Smooth muscle cell (in vitro differentiated cells): Measurements from ENCODE around the gene SLBP. TPM values are rescaled to one million over a fixed set of nuclear protein-coding genes. Genes with fewer than 3 reads are reported as not detected.

ENCODE experiments used
- DNase-seq: peaks from one replicate; lab custom pipeline; 2025; ENCODE audit not compliant: unreplicated experiment; lab: John Stamatoyannopoulos, UW
- H2AFZ ChIP-seq: fragments of 200-600 bp; sonication (generic); 2 replicates; pipeline ENCODE4 v1.6.0; 2016; ENCODE audit warnings: antibody characterized with exemption, low read depth, mild to moderate bottlenecking
- H3F3A ChIP-seq: fragments of 200-600 bp; sonication (generic); 2 replicates; pipeline ENCODE4 v1.6.0; 2017; ENCODE audit warnings: antibody characterized with exemption, low read depth
- H3K27ac ChIP-seq: fragments of 200-600 bp; sonication (generic); 2 replicates; pipeline ENCODE4 v1.5.1; 2016; ENCODE audit warnings: low read depth, mild to moderate bottlenecking
- H3K27me3 ChIP-seq: fragments of 200-600 bp; sonication (generic); 2 replicates; pipeline ENCODE4 v1.6.1; 2016; ENCODE audit warnings: low read depth, mild to moderate bottlenecking
- H3K36me3 ChIP-seq: fragments of 200-600 bp; sonication (generic); 2 replicates; pipeline ENCODE4 v1.5.1; 2016; ENCODE audit warnings: low read depth
- H3K4me1 ChIP-seq: fragments of 200-600 bp; sonication (generic); 2 replicates; pipeline ENCODE4 v1.5.1; 2016; ENCODE audit warnings: low read depth
- H3K4me2 ChIP-seq: fragments of 200-600 bp; sonication (generic); 2 replicates; pipeline ENCODE4 v1.6.0; 2016; ENCODE audit warnings: mild to moderate bottlenecking
- H3K4me3 ChIP-seq: fragments of 200-600 bp; sonication (generic); 2 replicates; pipeline ENCODE4 v1.5.1; 2016; ENCODE audit warnings: mild to moderate bottlenecking
- H3K79me2 ChIP-seq: fragments of 200-600 bp; sonication (generic); 2 replicates; pipeline ENCODE4 v1.6.0; 2016; ENCODE audit warnings: low read depth, mild to moderate bottlenecking
- H3K9ac ChIP-seq: fragments of 200-600 bp; sonication (generic); 2 replicates; pipeline ENCODE4 v1.6.0; 2016; ENCODE audit warnings: low read depth
- H3K9me3 ChIP-seq: fragments of 200-600 bp; sonication (generic); replicated peaks from 2 replicates; pipeline ENCODE4 v1.5.1; 2016; ENCODE audit warnings: low read depth
- H4K20me1 ChIP-seq: fragments of 200-600 bp; sonication (generic); 2 replicates; pipeline ENCODE4 v1.6.0; 2016; ENCODE audit warnings: low read depth
- CTCF ChIP-seq: fragments of 200-600 bp; sonication (generic); IDR thresholded peaks from 2 replicates; pipeline ENCODE4 v1.5.1; 2017; ENCODE audit warnings: borderline replicate concordance, mild to moderate bottlenecking, antibody characterized with exemption; ENCODE audit not compliant: insufficient read depth, poor library complexity, severe bottlenecking
- WGBS: methylation state at CpG from one replicate; pipeline ENCODE4 v1.1.7; 2016; ENCODE audit warnings: low lambda C conversion rate; 5-methylcytosine and 5-hydroxymethylcytosine counted together
- polyA plus RNA-seq: library from polyadenylated mRNA; unstranded; fragments of >200 nt; fragmentation: Nextera tagmentation; extraction: Ambion mirVana; gene quantifications from 2 replicates; pipeline ENCODE4 v1.2.1, GENCODE V29; 2016
- small RNA-seq: library from RNA; depleted of rRNA; stranded (forward); fragments of <200 nt; gene quantifications from one replicate; pipeline ENCODE3, GENCODE V24; 2014
- total RNA-seq: library from RNA; depleted of rRNA; stranded (reverse); fragments of >200 nt; gene quantifications from 2 replicates; pipeline ENCODE4 v1.2.3, GENCODE V29; 2014

Gene SLBP
- total and polyA plus RNA-seq, 2 experiments from 2014 or later, result 55.4 to 63.9 TPM

- Histone ChIP-seq H3K4me2 (no peak overlapping the region), H3K79me2 (no peaks in the 10 kb centered on the region), H4K20me1 (no peaks in the 10 kb centered on the region), H3F3A (no peaks in the 10 kb centered on the region), H3K36me3 (no peaks in the 10 kb centered on the region), H3K9ac (no peak overlapping the region), H3K27me3 (no peaks in the 10 kb centered on the region), H3K9me3 (no peaks in the 10 kb centered on the region), H2AFZ (no peak overlapping the region), H3K4me1 (peaks cover 11% of the 10 kb centered on the region), H3K4me3 (no peak overlapping the region), H3K27ac (no peak overlapping the region)
- WGBS, result 98% methylated on average over 48 of the region's 48 CpGs
- no peak for TF ChIP-seq CTCF
- no peak for DNase-seq
Observed at GRCh38 chr4:1643971-1644735, 68.0 kb downstream of the SLBP start.

Small RNA genes lying within 50 kb of the gene (small RNA-seq; reads per million reads assigned to genes)
- not detected for gene RF00019

Other genes starting within 250 kb of the SLBP start
- gene FAM53A, start 28.0 kb downstream of the SLBP start, total RNA-seq, result not detected in 2 replicates
- gene FAM53A, start 28.0 kb downstream of the SLBP start, polyA plus RNA-seq, result 0.70 and 2.7 TPM in 2 replicates
- 29.9 and 30.4 TPM in 2 replicates for gene TMEM129, start 9.0 kb upstream of the SLBP start, total RNA-seq
- 49.0 and 50.5 TPM in 2 replicates for gene TMEM129, start 9.0 kb upstream of the SLBP start, polyA plus RNA-seq
- 4.0 and 19.4 TPM in 2 replicates for gene TACC3, start 9.2 kb upstream of the SLBP start, total RNA-seq
- 12.5 and 14.7 TPM in 2 replicates for gene TACC3, start 9.2 kb upstream of the SLBP start, polyA plus RNA-seq
- 6.4 and 6.6 TPM in 2 replicates for gene FGFR3, start 81.0 kb upstream of the SLBP start, total RNA-seq
- 13.6 and 15.1 TPM in 2 replicates for gene FGFR3, start 81.0 kb upstream of the SLBP start, polyA plus RNA-seq
- gene LETM1, start 143.8 kb upstream of the SLBP start, total RNA-seq, result 17.1 and 17.4 TPM in 2 replicates
- gene LETM1, start 143.8 kb upstream of the SLBP start, polyA plus RNA-seq, result 15.3 and 16.2 TPM in 2 replicates
- 15.0 and 15.9 TPM in 2 replicates for gene NSD2, start 159.1 kb upstream of the SLBP start, total RNA-seq
- 13.0 and 19.9 TPM in 2 replicates for gene NSD2, start 159.1 kb upstream of the SLBP start, polyA plus RNA-seq